22Rv1 (cell line): ENCODE data around the gene FAM78A.
"Not testable (repeated sequence)": the region's sequence is repeated elsewhere in the genome, so short reads cannot be mapped to it uniquely, and the experiment has no call there.

ENCODE experiments used
- H3K27ac ChIP-seq: fragments of 450-650 bp; 2 replicates; pipeline ENCODE4 v1.5.1; 2017
- ZFX ChIP-seq: fragments of 450-650 bp; IDR thresholded peaks from 2 replicates; pipeline ENCODE4 v1.6.1; 2017; ENCODE audit warnings: antibody characterized with exemption, borderline replicate concordance
- TF ChIP-seq, protein P1 (sequence below): fragments of 450-650 bp; IDR thresholded peaks from 2 replicates; pipeline ENCODE4 v1.5.1; 2017; ENCODE audit warnings: mild to moderate bottlenecking

FAM78A gene

DNA sequence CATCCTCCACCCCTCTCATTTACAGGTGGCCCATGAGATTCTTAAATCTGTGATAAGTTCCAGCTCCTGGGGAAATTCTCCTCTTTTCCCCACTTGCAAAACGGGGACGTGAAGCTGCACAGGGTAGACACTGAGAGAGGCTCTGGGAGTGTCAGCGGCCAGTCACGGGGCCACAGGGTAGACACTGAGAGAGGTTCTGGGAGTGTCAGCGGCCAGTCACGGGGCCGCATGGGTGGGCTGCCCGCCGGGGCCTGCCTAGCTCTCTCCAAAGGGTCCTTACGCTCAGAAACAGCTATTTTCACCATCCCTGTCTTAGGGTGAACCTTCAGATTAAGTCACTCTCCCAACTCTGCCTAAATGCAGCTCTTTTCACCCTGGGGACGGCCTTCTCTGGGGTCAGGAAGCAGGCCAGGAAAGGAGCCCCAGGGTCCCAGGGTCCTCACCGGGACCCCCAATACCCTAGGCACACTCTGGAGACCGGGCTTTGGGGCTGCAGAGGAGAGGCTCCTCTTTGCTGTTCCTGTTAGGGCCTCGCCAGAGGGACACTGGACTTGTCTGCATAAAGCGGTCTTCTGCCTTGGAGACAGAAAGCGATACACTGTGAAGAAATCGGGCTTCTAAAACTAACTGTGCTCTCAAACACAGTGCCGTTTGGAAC lies 1.5 kb downstream of the FAM78A start:
- no peak overlapping the region for H3K27ac ChIP-seq
- TF ChIP-seq, protein P1, sequence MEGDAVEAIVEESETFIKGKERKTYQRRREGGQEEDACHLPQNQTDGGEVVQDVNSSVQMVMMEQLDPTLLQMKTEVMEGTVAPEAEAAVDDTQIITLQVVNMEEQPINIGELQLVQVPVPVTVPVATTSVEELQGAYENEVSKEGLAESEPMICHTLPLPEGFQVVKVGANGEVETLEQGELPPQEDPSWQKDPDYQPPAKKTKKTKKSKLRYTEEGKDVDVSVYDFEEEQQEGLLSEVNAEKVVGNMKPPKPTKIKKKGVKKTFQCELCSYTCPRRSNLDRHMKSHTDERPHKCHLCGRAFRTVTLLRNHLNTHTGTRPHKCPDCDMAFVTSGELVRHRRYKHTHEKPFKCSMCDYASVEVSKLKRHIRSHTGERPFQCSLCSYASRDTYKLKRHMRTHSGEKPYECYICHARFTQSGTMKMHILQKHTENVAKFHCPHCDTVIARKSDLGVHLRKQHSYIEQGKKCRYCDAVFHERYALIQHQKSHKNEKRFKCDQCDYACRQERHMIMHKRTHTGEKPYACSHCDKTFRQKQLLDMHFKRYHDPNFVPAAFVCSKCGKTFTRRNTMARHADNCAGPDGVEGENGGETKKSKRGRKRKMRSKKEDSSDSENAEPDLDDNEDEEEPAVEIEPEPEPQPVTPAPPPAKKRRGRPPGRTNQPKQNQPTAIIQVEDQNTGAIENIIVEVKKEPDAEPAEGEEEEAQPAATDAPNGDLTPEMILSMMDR: no peak
- no peak for TF ChIP-seq ZFX

DNA sequence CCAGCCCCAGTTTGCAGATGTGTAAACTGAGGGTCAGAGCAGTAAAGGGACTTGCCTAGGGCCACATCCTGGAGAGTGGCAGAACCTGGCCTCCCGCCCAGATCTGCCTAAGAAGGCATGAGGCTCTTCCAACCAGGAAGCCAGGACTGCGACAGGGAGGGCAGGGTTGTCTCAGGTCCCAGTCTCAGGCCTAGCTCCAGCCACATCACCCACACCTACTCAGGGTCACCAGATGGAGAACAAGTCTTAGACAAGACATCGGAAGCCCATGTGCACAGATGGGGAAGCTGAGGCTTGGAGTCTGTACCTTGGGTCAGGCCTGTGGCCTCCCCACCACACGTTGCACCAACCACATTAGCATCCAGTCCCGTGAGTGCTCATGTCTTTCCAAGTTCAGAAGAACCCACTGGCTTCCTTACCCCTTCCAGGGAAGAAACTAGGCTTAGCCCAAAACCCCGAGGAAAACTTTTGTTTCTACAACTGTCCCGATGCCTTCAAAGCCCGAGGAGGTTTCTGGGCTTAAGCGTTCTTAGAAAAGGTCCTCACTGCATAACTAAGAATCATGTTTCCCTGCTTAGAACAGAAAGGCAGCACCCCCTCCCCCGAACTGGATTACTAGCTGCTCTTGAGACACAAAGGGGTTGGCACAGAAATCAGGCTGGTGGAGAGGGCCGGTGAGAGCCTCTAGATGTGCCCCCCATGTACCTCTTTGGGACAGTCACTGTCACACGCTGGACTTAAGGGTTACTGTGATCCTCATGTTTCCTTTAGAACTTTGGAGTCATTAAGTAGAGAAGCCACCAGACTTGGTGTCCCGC lies 2.2 kb downstream of the FAM78A start:
- no peak for TF ChIP-seq ZFX
- TF ChIP-seq, protein P1: no peak
- H3K27ac ChIP-seq: no peak overlapping the region

DNA sequence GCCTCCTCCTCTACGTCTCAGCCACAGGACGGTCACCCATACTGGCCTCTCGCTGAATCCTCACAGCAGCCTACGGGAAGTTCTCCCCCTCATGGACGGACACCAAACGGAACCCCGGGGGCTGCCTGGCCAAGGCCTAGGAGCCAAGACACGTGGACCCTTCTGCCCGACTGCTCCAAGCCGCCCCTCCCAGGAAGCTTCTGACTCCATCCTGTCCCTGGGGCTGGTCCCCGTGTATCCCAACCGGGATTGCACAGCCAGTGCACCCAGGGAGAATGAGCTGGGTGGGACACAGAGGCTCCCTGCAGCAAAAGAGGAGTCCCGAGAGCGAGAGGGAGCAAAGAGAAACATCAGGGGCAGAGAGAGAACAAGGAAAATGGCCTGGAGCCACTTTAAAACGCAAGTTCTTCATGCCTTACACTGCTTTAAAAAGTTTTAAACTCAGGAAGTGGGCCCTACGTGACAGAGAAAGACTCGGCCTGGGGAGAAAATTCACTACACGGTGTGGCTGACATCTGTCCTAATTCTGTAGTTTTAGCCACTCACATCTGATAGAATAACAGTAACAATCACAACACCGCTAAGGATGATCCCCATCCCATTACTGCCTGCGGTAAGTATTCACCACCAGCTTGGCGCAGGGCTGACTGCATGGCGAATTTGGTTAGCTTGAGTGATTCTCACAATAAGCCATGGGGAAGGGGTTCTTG lies 3.0 kb downstream of the FAM78A start:
- no peak overlapping the region for H3K27ac ChIP-seq
- no peak for TF ChIP-seq ZFX
- TF ChIP-seq, protein P1: no peak

DNA sequence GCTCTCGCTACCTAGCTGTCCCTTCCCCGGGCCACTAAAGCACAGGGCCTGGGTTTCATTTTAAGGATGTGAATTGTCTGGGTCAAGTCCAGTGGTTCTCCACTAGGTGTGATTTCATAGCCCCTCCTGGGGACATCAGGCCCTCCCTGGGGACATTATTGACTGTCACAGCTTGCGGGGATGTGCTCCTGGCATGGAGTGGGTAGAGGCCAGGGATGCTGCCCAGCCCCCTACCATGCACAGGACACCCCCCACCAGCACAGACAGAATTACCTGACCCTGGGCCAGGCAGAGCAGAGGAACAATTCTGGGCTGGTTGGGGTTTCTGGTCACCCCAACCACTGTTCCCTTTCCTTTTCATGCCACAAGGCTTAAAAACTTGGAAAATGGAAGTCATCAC lies 4.1 kb downstream of the FAM78A start:
- TF ChIP-seq, protein P1: no peak
- TF ChIP-seq ZFX: no peak
- no peak overlapping the region for H3K27ac ChIP-seq

DNA sequence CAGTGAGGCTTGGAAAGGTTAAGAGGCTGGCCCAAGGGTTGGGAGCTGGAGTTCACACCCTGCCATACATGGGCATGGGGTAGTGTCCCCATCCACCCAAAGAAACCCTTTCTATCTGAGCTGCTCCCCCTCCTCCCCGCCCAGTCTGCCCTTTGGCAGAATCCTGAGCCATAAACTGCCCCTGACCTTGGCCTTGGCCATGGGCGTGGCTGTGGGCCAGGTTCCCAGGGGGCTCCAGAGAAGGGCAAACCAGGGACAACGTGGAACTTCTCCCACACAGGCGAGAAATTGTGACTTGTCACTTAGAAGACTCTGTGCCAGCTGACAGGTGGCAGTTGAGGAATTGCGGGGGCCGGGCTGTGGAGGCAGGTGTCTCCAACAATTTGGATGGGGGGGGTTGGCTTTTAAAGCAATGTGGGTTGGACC lies 4.8 kb downstream of the FAM78A start:
- TF ChIP-seq, protein P1: no peak
- TF ChIP-seq ZFX: no peak
- H3K27ac ChIP-seq: no peak overlapping the region

DNA sequence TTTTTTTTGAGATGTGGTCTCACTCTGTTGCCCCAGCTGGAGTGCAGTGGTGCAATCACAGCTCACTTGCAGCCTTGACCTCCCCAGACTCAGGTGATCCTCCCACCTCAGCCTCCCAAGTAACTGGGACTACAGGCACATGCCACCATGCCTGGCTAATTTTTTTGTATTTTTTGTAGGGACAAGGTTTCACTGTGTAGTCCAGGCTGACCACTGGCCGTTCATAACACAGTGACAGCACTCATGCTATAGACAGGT lies 5.4 kb downstream of the FAM78A start:
- not testable (repeated sequence) for H3K27ac ChIP-seq

DNA sequence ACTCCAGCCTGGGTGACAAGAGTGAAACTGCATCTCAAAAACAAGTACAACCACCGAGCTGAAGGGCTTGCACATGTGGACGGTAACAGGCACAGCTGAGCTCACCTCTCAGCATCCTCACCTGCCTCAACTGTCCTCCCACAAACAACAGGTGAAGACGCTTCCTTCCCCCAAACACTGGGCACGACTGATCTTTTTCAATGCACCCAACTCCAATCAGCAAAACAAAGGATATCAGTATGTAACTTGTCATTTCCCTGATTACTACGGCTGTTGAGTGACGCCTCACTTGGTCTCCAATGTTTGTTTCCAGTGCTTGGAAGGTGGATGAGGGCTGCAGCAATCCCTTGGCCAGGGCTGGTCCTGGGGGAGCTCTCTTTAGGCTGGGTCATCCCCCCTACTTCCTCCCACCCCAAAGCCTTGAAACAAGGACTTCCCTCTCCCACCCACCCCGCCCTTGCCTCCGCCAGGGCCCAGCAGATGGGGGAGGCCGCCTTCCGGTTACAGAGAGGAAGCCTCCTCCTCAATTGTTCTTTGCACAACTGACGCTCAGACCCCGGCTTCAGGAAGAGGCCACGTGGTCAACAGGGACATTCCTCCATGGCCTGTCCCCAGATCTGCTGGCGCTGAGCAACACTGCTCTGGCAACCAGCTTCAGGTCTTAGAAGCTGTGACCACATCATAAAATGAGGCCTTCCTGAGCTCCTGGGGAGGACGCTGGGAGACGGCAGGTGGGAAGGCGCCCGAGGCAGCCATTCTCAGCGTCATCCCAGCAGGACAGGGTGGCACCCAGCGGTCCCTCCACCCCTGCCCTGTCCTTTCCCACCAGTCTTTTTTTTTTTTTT lies 5.9 kb downstream of the FAM78A start:
- no peak overlapping the region for H3K27ac ChIP-seq
- no peak for TF ChIP-seq ZFX
